DND-41 (cell line): Measurements from ENCODE around the gene TMEM214.
A peak's percentile ranks its signal among the peaks of the same experiment; 100 is the strongest.
"Not testable (repeated sequence)": the region's sequence is repeated elsewhere in the genome, so short reads cannot be mapped to it uniquely, and the experiment has no call there.

Experiments used
- ATAC-seq: fragments of 200-7000 bp; cut with Tn5 transposase; 3 replicates; pipeline ENCODE4 v1.9.1; 2021; ENCODE audit warnings: low read depth; ENCODE audit not compliant: insufficient read depth
- DNase-seq: peaks from one replicate; pipeline ENCODE4 v3.0.0-alpha.2; 2020
- H2AFZ ChIP-seq: 2 replicates; pipeline ENCODE4 v1.6.0; 2012; ENCODE audit warnings: low read depth, low read length
- H3K27ac ChIP-seq: 2 replicates; pipeline ENCODE4 v1.5.1; 2012; ENCODE audit warnings: low read length, inconsistent platforms
- H3K27me3 ChIP-seq: fragments of 200-600 bp; sonication (generic); 2 replicates; pipeline ENCODE4 v1.6.0; 2012; ENCODE audit warnings: low read length, mild to moderate bottlenecking, inconsistent platforms; ENCODE audit not compliant: insufficient read depth, poor library complexity
- H3K36me3 ChIP-seq: 2 replicates; pipeline ENCODE4 v1.5.1; 2012; ENCODE audit warnings: low read length, inconsistent platforms; ENCODE audit not compliant: insufficient read depth
- H3K4me1 ChIP-seq: 2 replicates; pipeline ENCODE4 v1.5.1; 2012; ENCODE audit warnings: mild to moderate bottlenecking, low read length; ENCODE audit not compliant: insufficient read depth
- H3K4me2 ChIP-seq: 2 replicates; pipeline ENCODE4 v1.6.0; 2012; ENCODE audit warnings: mild to moderate bottlenecking, moderate library complexity, low read length, inconsistent platforms; ENCODE audit not compliant: insufficient read depth
- H3K4me3 ChIP-seq, 2 experiments: fragments of 200-600 bp in 1 of 2; shearing (Covaris generic) in 1 of 2; 2 replicates each; pipeline ENCODE4 v1.5.1; 2012 to 2016; ENCODE audit warnings: inconsistent platforms in 2 of 2, low read length in 2 of 2, mild to moderate bottlenecking in 2 of 2, low read depth in 1 of 2, moderate library complexity in 1 of 2
- H3K79me2 ChIP-seq: 2 replicates; pipeline ENCODE4 v1.6.0; 2012; ENCODE audit warnings: low read length, inconsistent platforms; ENCODE audit not compliant: insufficient read depth
- H3K9ac ChIP-seq: 2 replicates; pipeline ENCODE4 v1.6.0; 2012; ENCODE audit warnings: low read depth, mild to moderate bottlenecking, inconsistent platforms, low read length, moderate library complexity
- H3K9me3 ChIP-seq: 2 replicates; pipeline ENCODE4 v1.5.1; 2012; ENCODE audit warnings: low read length, moderate library complexity, mild to moderate bottlenecking, inconsistent platforms; ENCODE audit not compliant: insufficient read depth, severe bottlenecking
- H4K20me1 ChIP-seq: 2 replicates; pipeline ENCODE4 v1.6.0; 2012; ENCODE audit warnings: low read length; ENCODE audit not compliant: insufficient read depth
- EZH2 ChIP-seq: IDR thresholded peaks from 3 replicates; pipeline ENCODE4 v1.6.1; 2012; ENCODE audit warnings: borderline replicate concordance, low read depth, mild to moderate bottlenecking, moderate library complexity, low read length, inconsistent platforms; ENCODE audit not compliant: severe bottlenecking
- TF ChIP-seq, protein P1 (sequence below): IDR thresholded peaks from 2 replicates; pipeline ENCODE4 v1.5.1; 2012; ENCODE audit warnings: borderline replicate concordance, low read length, moderate library complexity, mild to moderate bottlenecking; ENCODE audit not compliant: poor library complexity, severe bottlenecking; ENCODE audit errors: extremely low read depth

Gene TMEM214

GRCh38 chr2:27072920-27073319 is 40.2 kb downstream of the TMEM214 start:
- Histone ChIP-seq H3K4me3 (no peak overlapping the region), H3K27ac (no peak overlapping the region), H3K4me1 (peaks cover 55% of the 10 kb centered on the region)

GRCh38 chr2:27073782-27074181 is 41.0 kb downstream of the TMEM214 start:
- TF ChIP-seq, protein P1, sequence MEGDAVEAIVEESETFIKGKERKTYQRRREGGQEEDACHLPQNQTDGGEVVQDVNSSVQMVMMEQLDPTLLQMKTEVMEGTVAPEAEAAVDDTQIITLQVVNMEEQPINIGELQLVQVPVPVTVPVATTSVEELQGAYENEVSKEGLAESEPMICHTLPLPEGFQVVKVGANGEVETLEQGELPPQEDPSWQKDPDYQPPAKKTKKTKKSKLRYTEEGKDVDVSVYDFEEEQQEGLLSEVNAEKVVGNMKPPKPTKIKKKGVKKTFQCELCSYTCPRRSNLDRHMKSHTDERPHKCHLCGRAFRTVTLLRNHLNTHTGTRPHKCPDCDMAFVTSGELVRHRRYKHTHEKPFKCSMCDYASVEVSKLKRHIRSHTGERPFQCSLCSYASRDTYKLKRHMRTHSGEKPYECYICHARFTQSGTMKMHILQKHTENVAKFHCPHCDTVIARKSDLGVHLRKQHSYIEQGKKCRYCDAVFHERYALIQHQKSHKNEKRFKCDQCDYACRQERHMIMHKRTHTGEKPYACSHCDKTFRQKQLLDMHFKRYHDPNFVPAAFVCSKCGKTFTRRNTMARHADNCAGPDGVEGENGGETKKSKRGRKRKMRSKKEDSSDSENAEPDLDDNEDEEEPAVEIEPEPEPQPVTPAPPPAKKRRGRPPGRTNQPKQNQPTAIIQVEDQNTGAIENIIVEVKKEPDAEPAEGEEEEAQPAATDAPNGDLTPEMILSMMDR = no peak
- TF ChIP-seq EZH2 = no peak
- Histone ChIP-seq H3K9ac (no peak overlapping the region), H3K4me2 (no peak overlapping the region), H3K4me1 (peaks cover 55% of the 10 kb centered on the region), H3K27ac (no peak overlapping the region), H3K27me3 (no peaks in the 10 kb centered on the region), H2AFZ (no peak overlapping the region), H3K4me3 (no peak overlapping the region), H3K36me3 (peaks cover 19% of the 10 kb centered on the region), H3K79me2 (peaks cover 26% of the 10 kb centered on the region), H3K9me3 (no peaks in the 10 kb centered on the region), H4K20me1 (peaks cover 16% of the 10 kb centered on the region; the same call in 1 of the 2 replicates)
- DNase-seq = no peak
- no peak for ATAC-seq

More at GRCh38 chr2:27072920-27073319, 40.2 kb downstream of the TMEM214 start:
- Histone ChIP-seq H3K27me3 (no peaks in the 10 kb centered on the region), H3K9me3 (no peaks in the 10 kb centered on the region), H4K20me1 (peaks cover 20% of the 10 kb centered on the region; the same call in 1 of the 2 replicates), H3K79me2 (peaks cover 28% of the 10 kb centered on the region), H3K4me2 (peak overlapping the region; percentile 95; the same call in 1 of the 2 replicates), H3K9ac (no peak overlapping the region), H3K36me3 (peaks cover 28% of the 10 kb centered on the region), H2AFZ (no peak overlapping the region)
- TF ChIP-seq, protein P1 = no peak
- TF ChIP-seq EZH2 = no peak
- ATAC-seq (no peak), DNase-seq (no peak)

DNA sequence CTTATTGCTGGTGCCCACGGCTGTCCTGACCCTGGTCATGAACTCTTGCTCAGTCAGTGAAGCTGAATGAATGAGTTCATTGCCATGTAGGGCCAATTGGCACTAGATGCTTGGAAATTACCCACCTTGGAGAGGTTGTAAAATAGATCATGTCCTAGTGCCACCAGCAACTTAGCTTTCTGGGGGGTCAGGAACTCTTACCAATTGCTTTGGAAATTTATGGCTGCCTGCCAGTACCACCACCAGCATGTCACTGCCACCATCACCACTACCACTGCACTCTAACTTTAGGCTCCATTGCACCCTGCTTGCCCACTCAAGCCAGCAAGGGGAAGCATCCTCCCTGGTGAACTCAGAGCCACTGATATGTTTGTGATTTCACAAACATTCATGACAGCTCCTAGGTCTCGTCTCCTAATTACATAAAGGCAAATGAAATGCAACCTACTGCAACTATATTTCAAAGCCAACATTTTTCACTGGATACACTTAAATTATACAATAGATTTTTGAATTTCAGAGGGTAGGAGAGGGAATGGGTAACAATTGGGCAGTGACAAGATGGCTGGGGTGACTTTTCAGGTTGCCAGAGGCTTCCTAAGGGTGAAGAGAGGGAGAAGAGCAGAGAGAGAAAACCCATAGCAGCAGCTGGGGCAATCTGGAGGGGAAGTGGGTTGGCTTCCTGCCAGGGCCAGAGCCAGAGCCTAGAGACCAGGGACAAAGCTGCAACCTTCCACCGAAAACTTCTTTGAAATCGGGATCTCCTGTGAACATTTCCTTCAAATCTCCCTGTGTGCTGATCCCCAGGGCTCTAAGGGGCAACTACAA is 42.2 kb downstream of the TMEM214 start:
- Histone ChIP-seq H3K9ac (peak overlapping the region; percentile 27), H3K4me3 (0 out of 4 replicates have a peak overlapping the region, but pooled peaks of 1 of the 2 experiments have one; percentile 1), H3K27me3 (no peaks in the 10 kb centered on the region), H3K4me2 (peak overlapping the region; percentile 20), H3K36me3 (peaks cover 8% of the 10 kb centered on the region), H3K27ac (peak overlapping the region; percentile 56), H3K79me2 (peaks cover 15% of the 10 kb centered on the region), H4K20me1 (peaks cover 10% of the 10 kb centered on the region; the same call in 1 of the 2 replicates), H3K4me1 (peaks cover 49% of the 10 kb centered on the region), H2AFZ (peak overlapping the region; percentile 0; the same call in 1 of the 2 replicates), H3K9me3 (no peaks in the 10 kb centered on the region)
- DNase-seq (peak; percentile 81), ATAC-seq (peak; percentile 58)
- TF ChIP-seq EZH2 = no peak

GRCh38 chr2:27075566-27075871 is 42.8 kb downstream of the TMEM214 start:
- not testable (repeated sequence) for H3K4me3 ChIP-seq, DNase-seq, H3K27me3 ChIP-seq, H3K79me2 ChIP-seq, H3K9me3 ChIP-seq, H2AFZ ChIP-seq, H3K36me3 ChIP-seq, H4K20me1 ChIP-seq
- Histone ChIP-seq H3K4me2 (peak overlapping the region; percentile 20), H3K9ac (peak overlapping the region; percentile 27), H3K4me1 (peaks cover 47% of the 10 kb centered on the region), H3K27ac (peak overlapping the region; percentile 56)
- ATAC-seq = peak; percentile 10
